ENCODE results near the gene GNAI3. TPM values are rescaled to one million over a fixed set of nuclear protein-coding genes. Genes with fewer than 3 reads are reported as not detected.

GNAI3 gene
- total and polyA plus RNA-seq, 10 of the 15 experiments (the other 5 are each of a cell fraction or from before 2014, with no cell fraction given): 5.9 to 13.8 (median 8.0) TPM

- TF ChIP-seq, protein P1, sequence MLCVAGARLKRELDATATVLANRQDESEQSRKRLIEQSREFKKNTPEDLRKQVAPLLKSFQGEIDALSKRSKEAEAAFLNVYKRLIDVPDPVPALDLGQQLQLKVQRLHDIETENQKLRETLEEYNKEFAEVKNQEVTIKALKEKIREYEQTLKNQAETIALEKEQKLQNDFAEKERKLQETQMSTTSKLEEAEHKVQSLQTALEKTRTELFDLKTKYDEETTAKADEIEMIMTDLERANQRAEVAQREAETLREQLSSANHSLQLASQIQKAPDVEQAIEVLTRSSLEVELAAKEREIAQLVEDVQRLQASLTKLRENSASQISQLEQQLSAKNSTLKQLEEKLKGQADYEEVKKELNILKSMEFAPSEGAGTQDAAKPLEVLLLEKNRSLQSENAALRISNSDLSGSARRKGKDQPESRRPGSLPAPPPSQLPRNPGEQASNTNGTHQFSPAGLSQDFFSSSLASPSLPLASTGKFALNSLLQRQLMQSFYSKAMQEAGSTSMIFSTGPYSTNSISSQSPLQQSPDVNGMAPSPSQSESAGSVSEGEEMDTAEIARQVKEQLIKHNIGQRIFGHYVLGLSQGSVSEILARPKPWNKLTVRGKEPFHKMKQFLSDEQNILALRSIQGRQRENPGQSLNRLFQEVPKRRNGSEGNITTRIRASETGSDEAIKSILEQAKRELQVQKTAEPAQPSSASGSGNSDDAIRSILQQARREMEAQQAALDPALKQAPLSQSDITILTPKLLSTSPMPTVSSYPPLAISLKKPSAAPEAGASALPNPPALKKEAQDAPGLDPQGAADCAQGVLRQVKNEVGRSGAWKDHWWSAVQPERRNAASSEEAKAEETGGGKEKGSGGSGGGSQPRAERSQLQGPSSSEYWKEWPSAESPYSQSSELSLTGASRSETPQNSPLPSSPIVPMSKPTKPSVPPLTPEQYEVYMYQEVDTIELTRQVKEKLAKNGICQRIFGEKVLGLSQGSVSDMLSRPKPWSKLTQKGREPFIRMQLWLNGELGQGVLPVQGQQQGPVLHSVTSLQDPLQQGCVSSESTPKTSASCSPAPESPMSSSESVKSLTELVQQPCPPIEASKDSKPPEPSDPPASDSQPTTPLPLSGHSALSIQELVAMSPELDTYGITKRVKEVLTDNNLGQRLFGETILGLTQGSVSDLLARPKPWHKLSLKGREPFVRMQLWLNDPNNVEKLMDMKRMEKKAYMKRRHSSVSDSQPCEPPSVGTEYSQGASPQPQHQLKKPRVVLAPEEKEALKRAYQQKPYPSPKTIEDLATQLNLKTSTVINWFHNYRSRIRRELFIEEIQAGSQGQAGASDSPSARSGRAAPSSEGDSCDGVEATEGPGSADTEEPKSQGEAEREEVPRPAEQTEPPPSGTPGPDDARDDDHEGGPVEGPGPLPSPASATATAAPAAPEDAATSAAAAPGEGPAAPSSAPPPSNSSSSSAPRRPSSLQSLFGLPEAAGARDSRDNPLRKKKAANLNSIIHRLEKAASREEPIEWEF (IDR thresholded peaks at IDR 0.05; ENCODE audit: insufficient replicate concordance, low read depth, low read length): no peak
- no peak for TF ChIP-seq SREBF1 (IDR thresholded peaks at IDR 0.05; ENCODE audit: low read length)
- no peak for TF ChIP-seq ZNF274 (IDR thresholded peaks at IDR 0.05; ENCODE audit: insufficient read depth, insufficient read length)
- no peak for TF ChIP-seq HDGF (IDR thresholded peaks at IDR 0.05)
- no peak for TF ChIP-seq POU2F2 (IDR thresholded peaks at IDR 0.05; ENCODE audit: borderline replicate concordance, low read depth, low read length)
- no peak for TF ChIP-seq YBX1 (IDR thresholded peaks at IDR 0.05)
Observed at GRCh38 chr1:109543283-109543987, 5.0 kb upstream of the GNAI3 start (continued).
